Stomach (tissue), 9 donors: ENCODE results near the gene OCIAD1. TPM values are rescaled to one million over a fixed set of nuclear protein-coding genes. Genes with fewer than 3 reads are reported as not detected.

ENCODE experiments used
- DNase-seq, 2 donors: peaks; one replicate each; pipeline versions ENCODE4 v3.0.0 to v3.0.0-alpha.2; 2013 to 2019
- H3K27ac ChIP-seq, 5 donors: fragments of 200-600 bp in 4 of 5; sonication (generic) in 4 of 5; one replicate each; pipeline ENCODE4 v1.5.1; 2013 to 2019; ENCODE audit warnings: mild to moderate bottlenecking in 1 of 5, moderate library complexity in 1 of 5
- H3K27me3 ChIP-seq, 3 donors: fragments of 200-600 bp; sonication (generic); one replicate each; pipeline ENCODE4 v1.5.1; 2017 to 2019; ENCODE audit warnings: mixed run types in 1 of 3
- H3K36me3 ChIP-seq, 4 donors: fragments of 200-600 bp; sonication (generic); 1 replicate in 3 of 4; 2 replicates in 1 of 4; pipeline ENCODE4 v1.5.1; 2016 to 2019
- H3K4me1 ChIP-seq, 4 donors: fragments of 200-600 bp; sonication (generic); one replicate each; pipeline ENCODE4 v1.5.1; 2016 to 2019
- H3K4me3 ChIP-seq, 4 donors: fragments of 200-600 bp; sonication (generic) in 3 of 4; one replicate each; pipeline ENCODE4 v1.5.1; 2016 to 2019; ENCODE audit warnings: mild to moderate bottlenecking in 1 of 4
- H3K9me3 ChIP-seq, 4 donors: fragments of 200-600 bp; sonication (generic); one replicate each; pipeline ENCODE4 v1.5.1; 2016 to 2019
- EP300 ChIP-seq: sonication (generic); formaldehyde crosslinking; IDR thresholded peaks from one replicate; pipeline ENCODE4 v1.6.1; 2017; ENCODE audit warnings: antibody characterized with exemption
- POLR2A ChIP-seq, 4 donors: fragments of 450-650 bp; IDR thresholded peaks; one replicate each; pipeline ENCODE4 v1.6.1; 2016; ENCODE audit warnings: antibody characterized with exemption in 4 of 4, control low read depth in 2 of 4, mild to moderate bottlenecking in 1 of 4, moderate library complexity in 1 of 4
- POLR2AphosphoS5 ChIP-seq, 3 donors: sonication (generic); formaldehyde crosslinking; IDR thresholded peaks; one replicate each; pipeline ENCODE4 v1.6.1; 2016; ENCODE audit warnings: antibody characterized with exemption in 3 of 3
- WGBS, 5 donors: extraction: QIAGEN DNeasy Blood & Tissue Kit in 3 of 5; methylation state at CpG; one replicate each; pipeline versions ENCODE4 v1.1.5 to v1.1.7; 2013 to 2018; 5-methylcytosine and 5-hydroxymethylcytosine counted together
- intact Hi-C: fragments of 100-400 bp; cut with DNase I; formaldehyde crosslinking; loops from one replicate; pipeline ENCODE4 v1.15.1; 2023; ENCODE audit warnings: low total_unique reads
- polyA plus RNA-seq, 3 donors: library from polyadenylated mRNA; stranded (reverse); fragments of 200-250 nt; gene quantifications; one replicate each; pipeline ENCODE4 v1.2.3, GENCODE V29; 2013
- total RNA-seq, 5 donors: library from RNA; depleted of rRNA; stranded (reverse); fragments of >200 nt; gene quantifications; one replicate each; pipeline versions ENCODE4 v1.1.0 to v1.2.3, GENCODE V29; 2014 to 2016
- TF ChIP-seq, protein P1 (sequence below), 7 experiments: fragments of 450-650 bp in 4 of 7; fragments of 200-600 bp in 3 of 7; sonication (generic) in 3 of 7; IDR thresholded peaks; one replicate each; pipeline ENCODE4 v1.5.1; 2016 to 2019; ENCODE audit warnings: antibody characterized with exemption in 7 of 7, control low read depth in 2 of 7, mild to moderate bottlenecking in 1 of 7
- donor health status: healthy with polysubstance abuse.
- donor health status: Bipolar disorder and iron deficiency.
- donor health status: healthy.

The OCIAD1 gene
- total and polyA plus RNA-seq, 8 donors, result 24.0 to 142 (median 85.5) TPM

- TF ChIP-seq POLR2A (IDR thresholded peaks at IDR 0.05) (no peak), EP300 (no peak), POLR2AphosphoS5 (IDR thresholded peaks at IDR 0.05) (no peak)
- TF ChIP-seq, protein P1, sequence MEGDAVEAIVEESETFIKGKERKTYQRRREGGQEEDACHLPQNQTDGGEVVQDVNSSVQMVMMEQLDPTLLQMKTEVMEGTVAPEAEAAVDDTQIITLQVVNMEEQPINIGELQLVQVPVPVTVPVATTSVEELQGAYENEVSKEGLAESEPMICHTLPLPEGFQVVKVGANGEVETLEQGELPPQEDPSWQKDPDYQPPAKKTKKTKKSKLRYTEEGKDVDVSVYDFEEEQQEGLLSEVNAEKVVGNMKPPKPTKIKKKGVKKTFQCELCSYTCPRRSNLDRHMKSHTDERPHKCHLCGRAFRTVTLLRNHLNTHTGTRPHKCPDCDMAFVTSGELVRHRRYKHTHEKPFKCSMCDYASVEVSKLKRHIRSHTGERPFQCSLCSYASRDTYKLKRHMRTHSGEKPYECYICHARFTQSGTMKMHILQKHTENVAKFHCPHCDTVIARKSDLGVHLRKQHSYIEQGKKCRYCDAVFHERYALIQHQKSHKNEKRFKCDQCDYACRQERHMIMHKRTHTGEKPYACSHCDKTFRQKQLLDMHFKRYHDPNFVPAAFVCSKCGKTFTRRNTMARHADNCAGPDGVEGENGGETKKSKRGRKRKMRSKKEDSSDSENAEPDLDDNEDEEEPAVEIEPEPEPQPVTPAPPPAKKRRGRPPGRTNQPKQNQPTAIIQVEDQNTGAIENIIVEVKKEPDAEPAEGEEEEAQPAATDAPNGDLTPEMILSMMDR (IDR thresholded peaks at IDR 0.05), result no peak
Observed at GRCh38 chr4:48786549-48786948, 44.3 kb upstream of the OCIAD1 start.

DNA sequence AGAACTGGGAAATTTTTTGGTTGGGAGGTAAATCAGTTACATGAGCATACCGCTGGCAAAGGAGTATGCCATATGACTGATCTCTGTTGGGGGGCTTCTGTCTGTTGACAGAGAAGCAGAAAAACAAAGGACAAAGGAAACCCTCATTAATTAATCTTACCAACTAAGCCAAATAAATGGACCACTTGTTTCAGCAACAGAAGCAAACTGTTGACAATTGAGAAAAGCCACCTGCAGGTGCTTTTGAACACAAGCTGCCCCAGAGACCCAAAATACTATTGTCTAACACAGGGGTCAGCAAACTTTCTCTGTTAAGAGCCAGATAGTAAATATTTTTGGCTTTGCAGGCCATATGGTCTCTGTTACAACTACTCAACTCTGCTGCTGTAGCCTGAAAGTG lies 43.8 kb upstream of the OCIAD1 start:
- peak in 1 of 2 donors; percentile 52 for DNase-seq
- Histone ChIP-seq H3K27ac (no peak overlapping the region), H3K9me3 (no peaks in the 10 kb centered on the region), H3K4me3 (no peak overlapping the region), H3K27me3 (no peaks in the 10 kb centered on the region), H3K4me1 (no peaks in the 10 kb centered on the region), H3K36me3 (no peaks in the 10 kb centered on the region)
- WGBS, 5 donors, result 63 to 86% (median 69%) methylated on average over 1 of the region's 1 CpG
- TF ChIP-seq POLR2A (IDR thresholded peaks at IDR 0.05) (no peak), POLR2AphosphoS5 (IDR thresholded peaks at IDR 0.05) (no peak), EP300 (no peak)
- TF ChIP-seq, protein P1 (IDR thresholded peaks at IDR 0.05), result no peak
- intact Hi-C loops, result no loop called here

More at GRCh38 chr4:48786549-48786948, 44.3 kb upstream of the OCIAD1 start:
- WGBS, 5 donors, result 85 to 95% (median 93%) methylated on average over 2 of the region's 2 CpGs
- Histone ChIP-seq H3K4me1 (peaks cover 0 to under 1% (median 0%) of the 10 kb centered on the region in 4 donors), H3K36me3 (no peaks in the 10 kb centered on the region), H3K27me3 (no peaks in the 10 kb centered on the region), H3K9me3 (no peaks in the 10 kb centered on the region), H3K27ac (no peak overlapping the region), H3K4me3 (no peak overlapping the region)
- intact Hi-C loops, result no loop called here
- DNase-seq, result no peak

GRCh38 chr4:48790561-48790960 lies 40.3 kb upstream of the OCIAD1 start:
- Histone ChIP-seq H3K4me3 (no peak overlapping the region), H3K27ac (no peak overlapping the region), H3K36me3 (no peaks in the 10 kb centered on the region), H3K27me3 (no peaks in the 10 kb centered on the region), H3K9me3 (no peaks in the 10 kb centered on the region), H3K4me1 (no peaks in the 10 kb centered on the region)
- intact Hi-C loops, result no loop called here
- TF ChIP-seq POLR2AphosphoS5 (IDR thresholded peaks at IDR 0.05) (no peak), EP300 (no peak)
- no peak for DNase-seq

DNA sequence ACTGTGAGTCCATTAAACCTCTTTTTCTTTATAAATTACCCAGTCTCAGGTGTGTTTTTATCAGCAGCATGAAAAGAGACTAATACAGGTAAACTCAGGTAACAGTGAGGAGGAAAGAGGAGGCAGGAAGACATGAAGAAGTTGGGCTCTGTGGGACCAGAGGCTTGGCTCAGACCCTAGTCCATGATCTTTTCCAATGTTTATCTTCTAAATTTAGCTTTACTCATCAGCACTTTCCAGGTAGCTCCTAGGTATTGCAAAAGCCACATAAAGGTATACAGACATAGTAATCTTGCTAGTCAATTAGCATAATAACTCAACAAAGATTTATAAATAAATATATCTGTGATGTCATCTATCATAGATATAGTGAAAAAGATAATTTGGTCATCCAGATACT lies 39.6 kb upstream of the OCIAD1 start:
- no peak for DNase-seq
- TF ChIP-seq POLR2AphosphoS5 (IDR thresholded peaks at IDR 0.05) (no peak), EP300 (no peak), POLR2A (IDR thresholded peaks at IDR 0.05) (no peak)
- TF ChIP-seq, protein P1 (IDR thresholded peaks at IDR 0.05), result no peak
- H3K4me3 ChIP-seq, result no peak overlapping the region
- no peaks in the 10 kb centered on the region for H3K4me1 ChIP-seq
- H3K27ac ChIP-seq, result no peak overlapping the region
- no peaks in the 10 kb centered on the region for H3K27me3 ChIP-seq
- H3K36me3 ChIP-seq, result no peaks in the 10 kb centered on the region
- intact Hi-C loops, result no loop called here
- H3K9me3 ChIP-seq, result no peaks in the 10 kb centered on the region

DNA sequence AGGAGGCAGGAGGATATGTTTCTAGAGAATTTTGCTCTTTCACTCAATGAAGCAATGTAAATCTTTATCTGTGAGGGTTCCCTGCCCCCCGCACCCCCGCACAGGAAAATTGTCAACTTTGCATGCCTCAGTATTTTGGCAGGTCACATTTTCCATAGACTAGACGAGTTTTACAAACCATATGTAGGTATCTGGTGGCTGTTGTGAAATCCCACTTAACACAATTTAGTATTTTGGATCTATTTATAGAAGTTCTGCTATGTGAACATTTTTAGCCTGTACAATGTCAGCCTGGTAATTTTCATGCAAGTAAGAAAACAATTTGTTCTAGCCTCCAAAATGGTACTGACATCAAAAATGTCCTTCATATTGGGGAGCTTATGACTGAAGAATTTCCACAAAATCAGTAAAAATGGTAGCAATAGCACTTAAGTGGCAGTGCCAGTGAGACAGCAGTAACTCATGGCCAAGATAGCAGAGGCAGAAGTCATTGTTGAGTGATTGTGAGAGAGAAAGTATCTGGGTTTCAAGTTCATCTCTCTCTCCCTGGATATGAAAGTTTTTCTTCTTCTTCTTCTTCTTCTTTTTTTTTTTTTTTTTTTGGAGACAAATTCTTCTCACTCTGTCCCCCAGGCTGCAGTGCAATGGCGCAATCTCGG lies 38.4 kb upstream of the OCIAD1 start:
- Histone ChIP-seq H3K27ac (peak overlapping the region in 1 of 5 donors; percentile 20), H3K36me3 (no peaks in the 10 kb centered on the region), H3K4me1 (no peaks in the 10 kb centered on the region), H3K4me3 (no peak overlapping the region), H3K27me3 (no peaks in the 10 kb centered on the region), H3K9me3 (no peaks in the 10 kb centered on the region)
- WGBS, 5 donors, result 75 to 90% (median 81%) methylated on average over 5 of the region's 5 CpGs
- peak in 1 of 2 donors; percentile 17 for DNase-seq
- intact Hi-C loops, result no loop called here
- TF ChIP-seq POLR2A (IDR thresholded peaks at IDR 0.05) (no peak), POLR2AphosphoS5 (IDR thresholded peaks at IDR 0.05) (no peak)
- TF ChIP-seq, protein P1 (IDR thresholded peaks at IDR 0.05), result no peak
